ENCODE data around the gene QPCTL.

Gene QPCTL

DNA sequence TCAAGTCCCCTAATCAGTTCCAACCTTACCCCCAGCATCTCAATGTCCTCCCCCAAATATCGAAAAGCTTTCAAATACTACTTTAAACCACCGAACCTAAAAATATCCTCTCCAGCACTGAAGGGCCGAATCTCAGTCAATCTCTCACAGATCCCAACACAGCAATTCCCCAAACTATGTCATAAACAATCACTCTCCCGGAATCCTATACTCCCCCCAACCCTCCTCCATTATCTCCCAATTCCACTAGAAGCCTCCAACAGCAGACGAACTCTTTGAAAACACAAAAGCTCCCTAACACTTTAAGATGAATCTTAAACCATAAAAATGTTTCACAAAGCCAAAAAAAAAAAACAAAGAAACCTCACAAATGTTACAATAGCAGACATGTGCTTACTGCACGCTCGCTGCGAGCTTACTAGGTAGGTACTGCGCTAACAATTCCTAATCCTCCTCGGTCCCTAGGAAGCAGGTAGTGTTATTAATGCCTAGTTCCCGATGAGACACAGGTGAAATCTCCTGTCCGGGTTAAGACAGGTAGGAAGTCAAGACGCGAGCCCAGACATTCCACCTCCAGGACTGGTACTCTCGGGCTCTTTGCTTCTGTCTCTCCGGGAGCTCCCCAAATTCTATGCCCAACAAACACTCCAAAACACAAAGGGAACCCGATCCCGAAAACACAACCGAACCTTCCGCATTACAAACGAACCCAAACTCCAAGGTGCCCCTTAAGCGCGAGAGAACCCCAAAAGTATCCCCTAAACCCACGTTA lies 24.1 kb downstream of the QPCTL start:
- TF ChIP-seq, protein P1, sequence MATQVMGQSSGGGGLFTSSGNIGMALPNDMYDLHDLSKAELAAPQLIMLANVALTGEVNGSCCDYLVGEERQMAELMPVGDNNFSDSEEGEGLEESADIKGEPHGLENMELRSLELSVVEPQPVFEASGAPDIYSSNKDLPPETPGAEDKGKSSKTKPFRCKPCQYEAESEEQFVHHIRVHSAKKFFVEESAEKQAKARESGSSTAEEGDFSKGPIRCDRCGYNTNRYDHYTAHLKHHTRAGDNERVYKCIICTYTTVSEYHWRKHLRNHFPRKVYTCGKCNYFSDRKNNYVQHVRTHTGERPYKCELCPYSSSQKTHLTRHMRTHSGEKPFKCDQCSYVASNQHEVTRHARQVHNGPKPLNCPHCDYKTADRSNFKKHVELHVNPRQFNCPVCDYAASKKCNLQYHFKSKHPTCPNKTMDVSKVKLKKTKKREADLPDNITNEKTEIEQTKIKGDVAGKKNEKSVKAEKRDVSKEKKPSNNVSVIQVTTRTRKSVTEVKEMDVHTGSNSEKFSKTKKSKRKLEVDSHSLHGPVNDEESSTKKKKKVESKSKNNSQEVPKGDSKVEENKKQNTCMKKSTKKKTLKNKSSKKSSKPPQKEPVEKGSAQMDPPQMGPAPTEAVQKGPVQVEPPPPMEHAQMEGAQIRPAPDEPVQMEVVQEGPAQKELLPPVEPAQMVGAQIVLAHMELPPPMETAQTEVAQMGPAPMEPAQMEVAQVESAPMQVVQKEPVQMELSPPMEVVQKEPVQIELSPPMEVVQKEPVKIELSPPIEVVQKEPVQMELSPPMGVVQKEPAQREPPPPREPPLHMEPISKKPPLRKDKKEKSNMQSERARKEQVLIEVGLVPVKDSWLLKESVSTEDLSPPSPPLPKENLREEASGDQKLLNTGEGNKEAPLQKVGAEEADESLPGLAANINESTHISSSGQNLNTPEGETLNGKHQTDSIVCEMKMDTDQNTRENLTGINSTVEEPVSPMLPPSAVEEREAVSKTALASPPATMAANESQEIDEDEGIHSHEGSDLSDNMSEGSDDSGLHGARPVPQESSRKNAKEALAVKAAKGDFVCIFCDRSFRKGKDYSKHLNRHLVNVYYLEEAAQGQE (IDR thresholded peaks at IDR 0.05; ENCODE audit: insufficient read depth in 1 of 2, low read depth in 2 of 2, low read length in 2 of 2) = no peak
- TF ChIP-seq TAF1 (IDR thresholded peaks at IDR 0.05; ENCODE audit: borderline replicate concordance, insufficient read depth, low read length) (no peak), POLR2AphosphoS5 (IDR thresholded peaks at IDR 0.05; ENCODE audit: low read depth, low read length) (no peak), FOXP2 (optimal IDR thresholded peaks at IDR 0.05; ENCODE audit: borderline replicate concordance, extremely low read depth, extremely low read length, insufficient read depth) (no peak), SIN3A (IDR thresholded peaks at IDR 0.05; ENCODE audit: borderline replicate concordance, insufficient read depth, low read length) (no peak)

DNA sequence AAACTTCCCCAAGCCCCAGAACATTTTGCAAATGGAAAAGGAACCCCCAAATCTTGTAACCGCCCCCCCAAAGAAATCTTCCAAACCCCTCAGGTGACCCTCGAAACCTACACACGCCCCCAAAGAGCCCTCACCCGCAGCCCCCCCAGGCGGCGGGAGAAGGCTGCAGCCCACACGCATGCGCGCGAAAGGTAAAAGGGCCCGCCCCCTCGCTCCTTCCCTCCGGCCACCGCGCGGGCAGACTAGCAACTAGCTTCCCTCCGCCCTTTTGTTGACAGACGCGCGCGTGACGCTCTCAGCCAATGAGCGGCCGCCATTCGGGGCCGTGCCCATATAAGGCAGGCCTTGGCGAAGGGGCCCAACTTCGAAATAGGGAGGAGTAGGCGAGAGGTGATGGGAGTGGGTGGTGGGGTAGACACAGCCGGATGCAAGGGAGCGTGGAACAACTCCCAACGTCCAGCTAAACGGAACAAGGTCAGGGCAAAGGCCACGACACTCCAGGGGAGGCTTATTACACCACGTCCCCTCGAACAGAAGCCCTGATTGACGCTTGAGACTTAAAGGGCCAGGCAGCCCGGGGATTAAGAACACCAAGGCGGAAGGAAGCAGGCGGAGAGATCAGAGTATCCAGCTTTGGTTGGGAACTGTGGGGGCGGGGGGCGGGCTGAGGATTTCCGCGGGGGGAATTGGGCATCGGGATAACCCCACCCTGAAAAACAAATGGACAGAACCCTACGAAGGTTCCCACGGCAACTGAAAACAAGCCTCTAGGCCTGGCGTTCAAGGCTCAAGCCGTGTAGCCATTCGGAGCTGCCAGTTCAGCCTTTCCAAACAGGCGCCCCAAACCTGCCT lies 24.9 kb downstream of the QPCTL start:
- no peak; the same call in 1 of the 2 replicates for TF ChIP-seq POLR2AphosphoS5 (IDR thresholded peaks at IDR 0.05; ENCODE audit: low read depth, low read length)
- peak; percentile 59; the same call in 1 of the 2 replicates for TF ChIP-seq TAF1 (IDR thresholded peaks at IDR 0.05; ENCODE audit: borderline replicate concordance, insufficient read depth, low read length)
- TF ChIP-seq FOXP2 (optimal IDR thresholded peaks at IDR 0.05; ENCODE audit: borderline replicate concordance, extremely low read depth, extremely low read length, insufficient read depth) = peak; percentile 99
- TF ChIP-seq, protein P1 (IDR thresholded peaks at IDR 0.05; ENCODE audit: insufficient read depth in 1 of 2, low read depth in 2 of 2, low read length in 2 of 2) = 0 out of 4 replicates have a peak, but pooled peaks of 1 of the 2 experiments have one; percentile 49
- TF ChIP-seq SIN3A (IDR thresholded peaks at IDR 0.05; ENCODE audit: borderline replicate concordance, insufficient read depth, low read length) = peak; percentile 48; the same call in 1 of the 2 replicates

DNA sequence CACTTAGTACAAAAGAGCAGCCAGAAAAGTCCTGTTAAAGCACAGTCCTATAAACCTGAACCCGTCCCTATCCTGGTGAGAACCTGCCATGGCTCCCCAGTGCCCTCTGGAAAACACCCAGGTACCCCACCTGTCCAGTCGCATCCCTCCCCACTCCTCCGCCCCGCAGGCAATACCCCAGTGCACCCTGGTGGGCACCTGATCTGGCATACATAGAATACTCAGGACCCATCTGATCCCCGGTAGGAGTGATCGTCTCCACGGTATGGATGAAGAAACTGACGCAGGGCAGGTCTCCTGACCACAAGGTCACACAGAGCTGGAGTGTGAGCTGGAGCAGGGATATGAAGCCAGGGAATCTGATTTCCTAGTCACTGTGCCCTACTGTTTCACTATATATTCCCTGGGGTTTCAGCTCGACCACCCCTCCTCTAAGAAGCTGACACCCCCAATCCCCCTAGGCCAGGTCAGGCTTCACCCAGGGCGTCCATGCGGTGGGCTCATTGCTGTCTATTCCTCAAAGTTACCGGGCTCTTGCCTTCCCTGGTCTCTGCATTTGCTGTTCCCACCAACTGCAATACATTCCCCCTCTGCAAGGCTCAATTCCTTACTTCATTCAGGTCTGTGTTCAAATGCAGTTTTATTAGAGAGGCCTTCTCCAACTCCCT lies 25.7 kb downstream of the QPCTL start:
- TF ChIP-seq TAF1 (IDR thresholded peaks at IDR 0.05; ENCODE audit: borderline replicate concordance, insufficient read depth, low read length) (no peak), POLR2AphosphoS5 (IDR thresholded peaks at IDR 0.05; ENCODE audit: low read depth, low read length) (no peak), FOXP2 (optimal IDR thresholded peaks at IDR 0.05; ENCODE audit: borderline replicate concordance, extremely low read depth, extremely low read length, insufficient read depth) (no peak), SIN3A (IDR thresholded peaks at IDR 0.05; ENCODE audit: borderline replicate concordance, insufficient read depth, low read length) (no peak)
- TF ChIP-seq, protein P1 (IDR thresholded peaks at IDR 0.05; ENCODE audit: insufficient read depth in 1 of 2, low read depth in 2 of 2, low read length in 2 of 2) = no peak

DNA sequence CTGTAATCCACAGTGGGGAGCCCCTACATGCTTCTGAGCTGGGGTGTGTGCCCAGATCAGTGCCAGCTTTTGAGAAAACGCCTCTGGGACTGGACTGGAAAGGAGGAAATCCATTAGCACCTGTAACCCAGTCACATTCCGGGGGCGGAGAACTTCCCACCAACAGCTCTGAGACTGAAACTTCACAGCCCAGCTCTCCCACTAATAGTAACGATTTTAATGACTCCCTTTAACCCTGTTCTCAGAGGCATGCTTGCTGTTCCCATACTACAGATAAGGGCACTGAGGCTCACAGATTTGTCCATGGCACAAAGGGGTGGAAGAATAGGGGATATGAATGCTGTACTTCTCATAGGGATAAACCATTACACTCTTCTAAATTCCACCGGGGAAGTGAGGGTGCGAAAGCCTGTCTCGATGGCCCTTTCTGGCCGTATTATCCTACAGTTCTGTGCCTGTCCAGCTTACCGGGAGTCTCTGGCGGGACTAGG lies 37.4 kb downstream of the QPCTL start:
- TF ChIP-seq POLR2AphosphoS5 (IDR thresholded peaks at IDR 0.05; ENCODE audit: low read depth, low read length) (no peak), TAF1 (IDR thresholded peaks at IDR 0.05; ENCODE audit: borderline replicate concordance, insufficient read depth, low read length) (no peak)

Measured in PFSK-1 (cell line).